ENCODE results near the gene NPIPA1.
A peak's percentile ranks its signal among the peaks of the same experiment; 100 is the strongest.
"Not testable (repeated sequence)": the region's sequence is repeated elsewhere in the genome, so short reads cannot be mapped to it uniquely, and the experiment has no call there.

NPIPA1 gene

DNA sequence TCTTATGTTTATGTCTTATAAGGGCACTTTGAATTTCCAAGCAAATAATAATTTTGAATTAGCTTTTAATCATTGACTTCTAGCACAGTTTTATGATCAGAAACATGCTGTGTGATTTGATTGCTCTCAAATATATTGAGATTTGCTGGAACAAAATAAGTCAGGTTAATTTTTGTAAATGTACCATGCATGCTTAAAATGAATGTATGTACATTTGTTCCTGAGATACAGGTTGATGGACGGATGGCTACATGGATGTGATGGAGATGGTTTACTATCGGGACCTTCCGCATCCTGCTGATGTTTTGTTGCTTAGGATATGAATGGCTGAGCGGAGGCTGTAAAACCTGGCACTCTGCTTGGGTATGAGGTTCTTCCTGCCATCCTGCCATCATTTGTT, at the start of gene NPIPA1:
Gene NPIPA1 (plus strand): TSS at position 301 of the 400 bp plus-strand sequence. CDS start 0 bp downstream, at position 301.
- not testable (repeated sequence) for DNase-seq (ENCODE audit: low read depth)

GRCh38 chr16:14892111-14892510, 45.1 kb upstream of the NPIPA1 start:
- H3K4me3 ChIP-seq (ENCODE audit: low read depth, low read length); DNase-seq (ENCODE audit: low read depth): not testable (repeated sequence)

More for the DNA sequence above, at the start of gene NPIPA1:
- H3K4me3 ChIP-seq (ENCODE audit: low read depth, low read length), result not testable (repeated sequence)

GRCh38 chr16:14895382-14895781, 41.9 kb upstream of the NPIPA1 start:
- DNase-seq (ENCODE audit: low read depth); H3K4me3 ChIP-seq (ENCODE audit: low read depth, low read length): not testable (repeated sequence)

DNA sequence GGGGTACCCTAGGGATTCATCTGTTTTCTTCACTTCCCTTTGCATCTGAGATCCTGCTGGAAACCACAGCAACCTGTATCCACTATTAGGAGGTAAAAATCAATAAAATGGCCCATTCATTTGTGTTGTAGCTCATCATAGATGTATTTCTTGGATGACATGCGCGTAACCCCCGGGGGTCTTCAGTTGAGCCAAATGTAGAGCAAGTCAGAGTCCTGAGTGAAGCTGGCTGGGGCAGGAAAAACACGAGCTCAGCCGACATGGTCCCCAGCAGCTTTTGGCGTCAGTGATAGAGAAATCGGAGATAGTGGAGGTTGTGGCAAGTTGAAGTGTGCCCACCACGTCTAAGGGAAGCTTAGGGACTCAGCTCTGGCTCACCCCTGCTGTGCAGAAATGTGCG, 41.2 kb upstream of the NPIPA1 start:
- not testable (repeated sequence) for DNase-seq (ENCODE audit: low read depth)

DNA sequence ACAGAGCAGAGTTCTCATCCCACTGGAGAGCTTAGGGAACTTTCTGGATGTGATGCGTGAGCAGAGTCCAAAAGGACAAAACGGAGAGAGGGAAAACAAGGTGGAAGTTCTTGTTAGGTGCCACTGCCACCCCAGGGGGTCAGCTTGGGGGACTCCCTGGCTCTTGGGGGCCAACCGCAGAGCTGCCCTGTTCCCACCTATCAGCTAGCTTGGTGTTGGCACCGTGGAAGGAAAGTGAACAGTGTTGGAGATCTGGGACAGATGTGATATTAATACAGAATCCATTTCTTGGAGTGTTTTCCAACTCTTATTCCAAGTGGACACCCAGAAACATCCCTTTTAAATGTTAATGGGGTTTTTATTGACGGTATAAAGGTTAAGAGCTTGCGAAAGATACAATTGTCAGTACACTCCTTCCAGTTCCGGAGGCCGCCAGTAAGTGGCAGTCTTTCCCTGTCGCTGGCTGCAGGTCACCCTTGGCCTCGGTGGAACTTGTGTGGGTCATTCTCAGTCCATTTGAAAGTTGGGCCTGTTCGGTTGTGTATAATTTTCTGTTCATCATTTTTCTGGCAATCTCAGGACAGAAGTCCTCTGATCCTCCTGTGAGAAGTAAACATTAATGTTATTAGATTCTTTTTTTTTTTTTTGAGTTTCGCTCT, 40.1 kb upstream of the NPIPA1 start:
- not testable (repeated sequence) for DNase-seq (ENCODE audit: low read depth)

More for the DNA sequence above, 41.2 kb upstream of the NPIPA1 start:
- H3K4me3 ChIP-seq (ENCODE audit: low read depth, low read length), result not testable (repeated sequence)

GRCh38 chr16:14898162-14898561, 39.1 kb upstream of the NPIPA1 start:
- DNase-seq (ENCODE audit: low read depth); H3K4me3 ChIP-seq (ENCODE audit: low read depth, low read length): not testable (repeated sequence)

More for the DNA sequence above, 40.1 kb upstream of the NPIPA1 start:
- H3K4me3 ChIP-seq (ENCODE audit: low read depth, low read length), result not testable (repeated sequence)

DNA sequence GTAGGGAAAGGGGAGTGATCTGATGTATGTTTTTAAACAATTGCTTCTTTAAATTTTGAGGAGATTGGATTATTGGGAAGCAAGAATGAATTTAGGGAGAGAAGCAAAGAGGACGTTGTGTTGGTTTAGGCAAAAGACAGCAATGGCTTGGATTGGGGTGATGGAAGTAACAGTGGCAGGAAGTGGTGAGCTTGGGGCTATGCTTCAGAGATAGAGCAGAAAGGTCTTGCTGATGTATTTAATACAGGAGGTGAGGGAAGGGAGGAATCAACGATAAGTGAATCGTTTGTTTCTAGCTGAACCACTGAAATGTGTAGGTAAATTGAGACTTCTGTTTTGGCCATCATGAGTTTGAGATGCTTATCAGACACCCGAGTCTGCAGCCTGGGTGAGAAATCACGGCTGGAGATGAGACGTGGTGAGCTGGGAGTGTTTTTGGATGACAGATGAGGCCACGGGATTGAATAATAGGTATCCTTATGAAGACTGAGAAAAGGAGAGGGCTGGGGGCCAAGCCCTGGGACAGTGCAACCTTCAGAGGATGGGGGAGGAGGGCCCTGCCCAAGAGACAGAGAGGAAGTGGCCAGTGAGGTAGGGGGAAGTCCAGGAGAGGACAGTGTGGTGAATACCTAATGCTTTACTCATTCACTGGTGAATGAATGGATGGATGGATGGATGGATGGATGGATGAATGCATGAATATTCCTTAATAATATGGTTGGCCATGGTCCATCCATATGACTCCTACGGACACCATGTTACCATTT, 33.9 kb upstream of the NPIPA1 start:
- not testable (repeated sequence) for DNase-seq (ENCODE audit: low read depth); H3K4me3 ChIP-seq (ENCODE audit: low read depth, low read length)

- H3K4me3 ChIP-seq (ENCODE audit: low read depth, low read length), result not testable (repeated sequence)
These were observed 27.5 kb upstream of the NPIPA1 start for GRCh38 chr16:14909744-14910143.

DNA sequence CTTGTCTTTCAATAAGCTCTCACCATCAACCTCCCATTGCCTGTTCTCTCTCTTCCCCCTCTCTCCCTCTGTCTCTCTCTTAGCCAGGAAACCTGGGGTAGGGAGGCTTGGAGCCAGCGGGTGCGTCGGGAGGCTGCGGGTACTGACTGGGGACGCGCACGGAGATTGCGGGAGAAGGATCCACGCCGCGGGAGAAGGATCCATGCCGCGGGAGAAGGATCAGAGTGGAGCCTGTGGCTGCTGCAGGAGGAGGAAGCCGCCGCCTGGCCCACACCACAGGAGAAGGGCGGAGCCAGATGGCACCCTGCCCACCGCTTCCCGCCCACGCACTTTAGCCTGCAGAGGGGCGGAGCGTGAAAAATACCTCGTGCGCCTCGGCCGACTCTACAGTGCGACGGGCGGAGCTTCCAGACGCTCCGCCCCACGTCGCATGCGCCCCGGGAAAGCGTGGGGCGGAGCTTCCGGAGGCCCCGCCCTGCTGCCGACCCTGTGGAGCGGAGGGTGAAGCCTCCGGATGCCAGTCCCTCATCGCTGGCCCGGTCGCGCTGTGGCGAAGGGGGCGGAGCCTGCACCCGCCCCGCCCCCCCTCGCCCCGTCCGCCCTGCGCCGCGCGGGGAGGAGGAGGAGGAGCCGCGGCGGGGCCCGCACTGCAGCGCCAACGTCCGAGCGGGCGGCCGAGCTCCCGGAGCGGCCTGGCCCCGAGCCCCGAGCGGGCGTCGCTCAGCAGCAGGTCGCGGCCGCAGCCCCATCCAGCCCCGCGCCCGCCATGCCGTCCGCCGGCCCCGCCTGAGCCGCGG, 26.2 kb upstream of the NPIPA1 start:
- H3K4me3 ChIP-seq (ENCODE audit: low read depth, low read length); DNase-seq (ENCODE audit: low read depth): not testable (repeated sequence)

More at GRCh38 chr16:14909744-14910143, 27.5 kb upstream of the NPIPA1 start:
- not testable (repeated sequence) for DNase-seq (ENCODE audit: low read depth)

DNA sequence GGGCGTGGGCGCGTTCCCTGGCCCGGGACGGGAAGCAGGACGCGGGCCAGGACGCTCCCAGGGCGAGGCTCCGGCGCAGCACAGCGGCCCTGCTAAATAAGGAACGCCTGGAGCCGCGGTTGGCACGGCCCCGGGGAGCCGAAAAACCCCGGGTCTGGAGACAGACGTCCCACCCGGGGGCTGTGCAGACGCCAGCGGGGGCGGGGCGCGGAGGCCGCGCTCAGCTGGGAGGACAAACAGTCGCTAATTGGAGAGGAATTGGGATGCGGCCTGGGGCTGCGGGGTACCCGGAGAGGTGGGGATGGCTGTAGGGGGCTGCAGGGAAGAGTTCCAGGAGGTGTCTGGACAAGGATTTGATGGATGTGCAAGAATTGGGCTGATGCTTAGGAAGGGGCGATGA, 25.3 kb upstream of the NPIPA1 start:
- DNase-seq (ENCODE audit: low read depth), result not testable (repeated sequence)
- H3K4me3 ChIP-seq (ENCODE audit: low read depth, low read length), result peak overlapping the region; percentile 43

- not testable (repeated sequence) for DNase-seq (ENCODE audit: low read depth); H3K4me3 ChIP-seq (ENCODE audit: low read depth, low read length)
These were observed 24.7 kb upstream of the NPIPA1 start for GRCh38 chr16:14912588-14912987.

GRCh38 chr16:14918504-14918903, 18.7 kb upstream of the NPIPA1 start:
- not testable (repeated sequence) for H3K4me3 ChIP-seq (ENCODE audit: low read depth, low read length); DNase-seq (ENCODE audit: low read depth)

DNA sequence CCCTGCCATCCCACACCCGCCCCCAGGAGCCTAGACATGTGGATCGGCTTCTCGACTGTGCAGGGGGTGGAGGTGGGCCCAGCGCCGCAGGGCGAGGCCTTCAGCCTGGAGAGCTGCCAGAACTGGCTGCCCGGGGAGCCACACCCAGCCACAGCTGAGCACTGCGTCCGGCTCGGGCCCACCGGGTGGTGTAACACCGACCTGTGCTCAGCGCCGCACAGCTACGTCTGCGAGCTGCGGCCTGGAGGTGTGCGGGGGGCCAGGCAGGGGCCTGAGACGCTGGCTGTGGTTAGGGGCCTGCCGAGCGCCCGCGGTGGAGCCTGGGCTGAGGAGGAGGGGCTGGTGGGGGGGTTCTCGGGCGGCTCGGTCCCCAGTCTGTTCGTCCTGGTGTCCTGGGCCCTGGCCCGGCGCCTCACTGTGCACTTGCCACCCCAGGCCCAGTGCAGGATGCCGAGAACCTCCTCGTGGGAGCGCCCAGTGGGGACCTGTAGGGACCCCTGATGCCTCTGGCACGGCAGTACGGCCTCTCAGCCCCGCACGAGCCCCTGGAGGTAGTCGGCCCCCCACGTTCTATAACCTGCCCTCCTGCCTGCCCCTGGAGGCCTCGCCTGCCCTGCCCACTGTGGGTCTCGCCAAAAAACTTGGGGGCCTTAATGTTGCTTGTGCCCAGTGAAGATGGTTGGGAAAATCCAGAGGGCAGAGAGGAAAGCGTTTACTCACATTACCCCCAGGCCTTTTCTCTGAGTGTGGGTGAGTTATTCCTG, 17.2 kb upstream of the NPIPA1 start:
- not testable (repeated sequence) for DNase-seq (ENCODE audit: low read depth); H3K4me3 ChIP-seq (ENCODE audit: low read depth, low read length)

GRCh38 chr16:14922285-14922684, 15.0 kb upstream of the NPIPA1 start:
- DNase-seq (ENCODE audit: low read depth); H3K4me3 ChIP-seq (ENCODE audit: low read depth, low read length): not testable (repeated sequence)

GRCh38 chr16:14922968-14923367, 14.3 kb upstream of the NPIPA1 start:
- H3K4me3 ChIP-seq (ENCODE audit: low read depth, low read length); DNase-seq (ENCODE audit: low read depth): not testable (repeated sequence)

DNA sequence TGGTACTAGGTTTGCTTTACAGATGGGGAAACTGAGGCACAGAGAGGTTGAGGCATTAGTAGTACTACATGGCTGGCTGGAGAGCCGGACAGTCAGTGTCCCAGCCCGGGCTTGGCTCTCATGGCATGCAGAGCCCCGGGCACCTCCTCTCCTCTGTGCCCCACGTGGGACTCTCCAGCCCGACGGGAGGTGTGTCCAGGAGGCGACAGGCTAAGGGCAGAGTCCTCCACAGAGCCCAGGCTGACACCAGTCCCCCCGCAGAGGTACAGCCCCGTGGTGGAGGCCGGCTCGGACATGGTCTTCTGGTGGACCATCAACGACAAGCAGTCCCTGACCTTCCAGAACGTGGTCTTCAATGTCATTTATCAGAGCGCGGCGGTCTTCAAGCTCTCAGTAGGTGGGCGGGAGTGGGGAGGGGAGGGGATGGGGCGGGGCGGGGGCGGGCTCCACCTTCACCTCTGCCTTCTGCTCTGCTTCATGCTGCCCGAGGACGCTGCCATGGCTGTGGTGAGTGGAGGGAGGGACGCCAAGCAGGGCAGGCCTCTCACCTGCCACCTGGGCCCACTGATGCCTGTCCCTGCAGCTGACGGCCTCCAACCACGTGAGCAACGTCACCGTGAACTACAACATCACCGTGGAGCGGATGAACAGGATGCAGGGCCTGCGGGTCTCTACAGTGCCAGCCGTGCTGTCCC, 13.7 kb upstream of the NPIPA1 start:
- not testable (repeated sequence) for H3K4me3 ChIP-seq (ENCODE audit: low read depth, low read length); DNase-seq (ENCODE audit: low read depth)

- H3K4me3 ChIP-seq (ENCODE audit: low read depth, low read length); DNase-seq (ENCODE audit: low read depth): not testable (repeated sequence)
These were observed 12.9 kb upstream of the NPIPA1 start for GRCh38 chr16:14924359-14924758.

DNA sequence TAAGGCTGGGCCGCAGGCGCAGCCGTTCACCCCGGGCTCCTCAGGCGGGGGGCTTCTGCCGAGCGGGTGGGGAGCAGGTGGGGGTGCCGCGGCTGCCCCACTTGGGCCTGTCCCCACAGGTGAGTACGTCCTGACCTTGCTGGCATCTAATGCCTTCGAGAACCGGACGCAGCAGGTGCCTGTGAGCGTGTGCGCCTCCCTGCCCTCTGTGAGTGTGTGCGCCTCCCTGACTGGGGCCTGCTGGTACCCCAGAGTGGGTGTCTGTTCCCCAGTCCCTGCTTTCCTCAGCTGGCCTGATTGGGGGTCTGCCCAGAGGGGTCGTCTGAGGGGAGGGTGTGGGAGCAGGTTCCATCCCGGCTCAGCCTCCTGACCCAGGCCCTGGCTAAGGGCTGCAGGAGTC, 12.3 kb upstream of the NPIPA1 start:
- H3K4me3 ChIP-seq (ENCODE audit: low read depth, low read length); DNase-seq (ENCODE audit: low read depth): not testable (repeated sequence)
